MM.1S (cell line): ENCODE measurements around the gene GATA5.
A peak's percentile ranks its signal among the peaks of the same experiment; 100 is the strongest.

Experiments
- DNase-seq: peaks from one replicate; pipeline ENCODE4 v3.0.0-alpha.2; 2015
- H2AFZ ChIP-seq: fragments of 300-600 bp; sonication (generic); 2 replicates; pipeline ENCODE4 v1.6.0; 2016; ENCODE audit warnings: antibody characterized with exemption, low read length
- H3F3A ChIP-seq: fragments of 300-600 bp; sonication (generic); 2 replicates; pipeline ENCODE4 v1.6.1; 2016; ENCODE audit warnings: mild to moderate bottlenecking, antibody characterized with exemption, low read length, moderate library complexity, mixed read lengths; ENCODE audit not compliant: insufficient read depth
- H3K27ac ChIP-seq: fragments of 300-600 bp; sonication (generic); 2 replicates; pipeline ENCODE4 v1.5.1; 2016; ENCODE audit warnings: mild to moderate bottlenecking, low read length
- H3K27me3 ChIP-seq: fragments of 300-600 bp; sonication (generic); replicated peaks from 2 replicates; pipeline ENCODE4 v1.6.0; 2016; ENCODE audit warnings: low read length; ENCODE audit not compliant: insufficient read depth
- H3K36me3 ChIP-seq: fragments of 300-600 bp; sonication (generic); replicated peaks from 2 replicates; pipeline ENCODE4 v1.6.1; 2016; ENCODE audit warnings: mild to moderate bottlenecking, low read length, mixed read lengths; ENCODE audit not compliant: insufficient read depth
- H3K4me1 ChIP-seq: fragments of 300-600 bp; sonication (generic); 2 replicates; pipeline ENCODE4 v1.6.1; 2016; ENCODE audit warnings: low read length, mixed read lengths
- H3K4me2 ChIP-seq: fragments of 300-600 bp; sonication (generic); 2 replicates; pipeline ENCODE4 v1.6.0; 2016; ENCODE audit warnings: low read depth, low read length
- H3K4me3 ChIP-seq: fragments of 300-600 bp; sonication (generic); 2 replicates; pipeline ENCODE4 v1.5.1; 2016; ENCODE audit warnings: low read length, mixed read lengths
- H3K79me2 ChIP-seq: fragments of 300-600 bp; sonication (generic); 2 replicates; pipeline ENCODE4 v1.6.1; 2016; ENCODE audit warnings: mixed run types, low read length, mixed read lengths
- H3K9ac ChIP-seq: fragments of 300-600 bp; sonication (generic); 2 replicates; pipeline ENCODE4 v1.6.1; 2016; ENCODE audit warnings: low read length, mixed read lengths
- H3K9me2 ChIP-seq: fragments of 300-600 bp; sonication (generic); replicated peaks from 2 replicates; pipeline ENCODE4 v1.6.1; 2016; ENCODE audit warnings: mild to moderate bottlenecking, low read length, mixed read lengths; ENCODE audit not compliant: insufficient read depth
- H3K9me3 ChIP-seq: fragments of 300-600 bp; sonication (generic); replicated peaks from 2 replicates; pipeline ENCODE4 v1.6.1; 2016; ENCODE audit warnings: mild to moderate bottlenecking, low read length, mixed read lengths; ENCODE audit not compliant: insufficient read depth
- H4K20me1 ChIP-seq: fragments of 300-600 bp; sonication (generic); 2 replicates; pipeline ENCODE4 v1.6.1; 2016; ENCODE audit warnings: mild to moderate bottlenecking, low read length, moderate library complexity, mixed read lengths; ENCODE audit not compliant: insufficient read depth
- CTCF ChIP-seq: fragments of 300-600 bp; sonication (generic); IDR thresholded peaks from 2 replicates; pipeline ENCODE4 v1.5.1; 2016; ENCODE audit warnings: antibody characterized with exemption, low read length, mixed read lengths
- EZH2 ChIP-seq: fragments of 300-600 bp; sonication (generic); optimal IDR thresholded peaks from 2 replicates; pipeline ENCODE3; 2017; ENCODE audit warnings: low read depth, mild to moderate bottlenecking, antibody characterized with exemption, low read length, mixed read lengths
- EZH2phosphoT487 ChIP-seq: fragments of 300-600 bp; sonication (generic); IDR thresholded peaks from 2 replicates; pipeline ENCODE4 v1.6.1; 2018; ENCODE audit warnings: antibody characterized with exemption, low read length

Gene GATA5

DNA sequence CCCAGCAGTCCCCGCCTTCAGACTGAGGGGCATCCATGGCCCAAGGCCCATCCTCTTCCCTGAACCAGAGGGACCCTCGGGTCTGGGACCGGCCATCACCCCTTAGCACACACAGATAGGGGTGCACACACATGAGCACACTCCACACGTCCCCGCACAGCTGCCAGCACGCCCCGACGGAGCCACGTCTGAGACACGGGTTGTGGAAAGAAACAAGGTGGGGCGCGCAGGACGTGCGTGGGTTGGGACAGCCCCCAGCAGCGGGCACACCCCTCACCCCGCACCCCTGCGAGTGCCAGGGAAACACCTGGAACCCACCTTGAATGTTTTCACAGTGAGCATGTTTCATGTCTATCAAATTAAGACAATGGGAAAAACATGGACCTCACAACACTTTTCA lies 6.4 kb downstream of the GATA5 start:
- H2AFZ ChIP-seq, result no peak overlapping the region
- no peak overlapping the region for H3K4me3 ChIP-seq
- no peak for TF ChIP-seq CTCF
- TF ChIP-seq EZH2, result peak; percentile 4
- no peak for TF ChIP-seq EZH2phosphoT487
- H3K9ac ChIP-seq, result no peak overlapping the region
- no peak overlapping the region for H3K27ac ChIP-seq
- H3K9me3 ChIP-seq, result no peaks in the 10 kb centered on the region
- no peaks in the 10 kb centered on the region for H3K79me2 ChIP-seq
- no peak overlapping the region for H3K4me2 ChIP-seq
- H3K9me2 ChIP-seq, result no peaks in the 10 kb centered on the region
- no peaks in the 10 kb centered on the region for H3K4me1 ChIP-seq
- H4K20me1 ChIP-seq, result no peaks in the 10 kb centered on the region
- H3K27me3 ChIP-seq, result peaks cover 97% of the 10 kb centered on the region
- no peak for DNase-seq
- H3K36me3 ChIP-seq, result no peaks in the 10 kb centered on the region
- H3F3A ChIP-seq, result no peaks in the 10 kb centered on the region

DNA sequence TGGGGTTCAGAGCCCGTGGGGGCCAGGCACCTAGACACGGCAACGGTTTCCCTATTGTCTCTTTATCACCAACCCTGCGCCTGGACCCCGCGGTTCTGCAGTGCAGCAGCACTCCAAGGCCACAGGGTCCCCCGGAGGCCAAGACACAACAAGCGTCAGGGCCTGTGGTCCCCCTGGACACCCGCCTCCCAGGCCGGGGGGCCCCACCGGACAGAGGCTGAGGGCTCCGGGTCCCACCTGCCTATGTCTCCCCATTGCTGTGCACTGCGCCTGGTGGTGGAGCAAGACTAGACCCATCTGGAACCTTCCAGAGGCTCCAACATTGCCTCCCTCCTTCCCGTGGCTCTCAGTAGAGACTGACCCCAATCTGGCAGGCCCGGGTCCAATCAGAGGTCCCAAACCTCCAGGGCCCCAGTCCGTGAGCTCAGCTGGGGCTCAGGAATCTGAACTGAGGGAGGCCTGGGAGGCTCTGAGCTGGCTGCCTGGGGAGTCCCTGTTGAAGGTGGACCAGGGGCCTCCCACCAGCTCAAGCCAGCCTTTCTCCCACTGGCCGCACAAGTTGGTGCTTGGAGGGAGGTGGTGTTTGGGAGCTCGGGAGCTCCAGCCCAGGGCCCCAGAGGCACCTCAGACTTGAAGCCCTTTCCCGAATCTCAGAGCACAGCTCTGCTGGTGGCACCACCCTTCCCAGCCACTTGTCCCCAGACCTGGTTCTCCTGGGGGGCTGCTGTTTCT lies 8.8 kb downstream of the GATA5 start:
- no peak overlapping the region for H2AFZ ChIP-seq
- TF ChIP-seq CTCF (no peak), EZH2 (no peak), EZH2phosphoT487 (no peak)
- H3K9ac ChIP-seq, result no peak overlapping the region
- H3K4me2 ChIP-seq, result no peak overlapping the region
- no peaks in the 10 kb centered on the region for H4K20me1 ChIP-seq
- H3K27ac ChIP-seq, result no peak overlapping the region
- peaks cover 97% of the 10 kb centered on the region for H3K27me3 ChIP-seq
- H3K9me2 ChIP-seq, result no peaks in the 10 kb centered on the region
- no peak for DNase-seq
- no peaks in the 10 kb centered on the region for H3K36me3 ChIP-seq
- no peaks in the 10 kb centered on the region for H3K79me2 ChIP-seq
- no peaks in the 10 kb centered on the region for H3K4me1 ChIP-seq
- no peak overlapping the region for H3K4me3 ChIP-seq
- no peaks in the 10 kb centered on the region for H3K9me3 ChIP-seq
- no peaks in the 10 kb centered on the region for H3F3A ChIP-seq

DNA sequence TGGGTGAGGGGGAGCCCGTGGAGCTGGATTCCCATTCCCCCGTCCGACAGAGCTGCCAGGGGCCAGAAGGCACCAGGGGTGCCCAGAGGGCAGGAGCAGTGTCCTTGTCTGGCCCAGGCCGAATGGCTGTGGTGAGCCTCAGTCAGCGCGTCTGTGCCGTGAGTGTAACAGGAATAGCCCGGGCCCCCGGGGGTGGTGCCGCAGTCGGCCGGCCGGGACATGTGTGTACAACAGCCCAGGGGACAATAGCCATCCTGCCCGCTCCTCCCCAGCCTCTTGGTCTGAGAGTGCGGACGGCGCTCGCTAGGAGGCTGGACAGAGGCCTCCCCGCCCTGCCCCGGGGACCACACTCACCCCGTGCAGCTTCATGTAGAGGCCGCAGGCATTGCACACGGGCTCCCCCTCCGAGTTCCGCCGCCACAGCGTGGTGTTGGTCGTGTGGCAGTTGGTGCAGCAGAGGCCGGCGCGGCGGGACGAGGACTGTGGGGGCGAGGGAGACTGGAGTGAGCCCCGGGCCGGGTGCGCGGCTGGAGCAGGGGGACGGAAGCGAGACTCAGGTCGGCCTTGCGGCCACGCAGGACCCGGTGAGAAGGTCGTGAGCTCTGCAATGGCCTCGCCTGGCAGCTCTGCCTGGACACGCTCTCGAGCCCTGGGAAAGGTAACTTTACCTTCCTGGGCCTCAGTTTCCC lies 9.6 kb downstream of the GATA5 start:
- H3K4me3 ChIP-seq, result no peak overlapping the region
- H2AFZ ChIP-seq, result no peak overlapping the region
- TF ChIP-seq EZH2, result no peak
- no peak for TF ChIP-seq EZH2phosphoT487
- TF ChIP-seq CTCF, result no peak
- H3K36me3 ChIP-seq, result no peaks in the 10 kb centered on the region
- no peaks in the 10 kb centered on the region for H3K9me3 ChIP-seq
- no peak overlapping the region for H3K9ac ChIP-seq
- no peaks in the 10 kb centered on the region for H3F3A ChIP-seq
- no peak overlapping the region for H3K27ac ChIP-seq
- H3K79me2 ChIP-seq, result no peaks in the 10 kb centered on the region
- H3K4me2 ChIP-seq, result no peak overlapping the region
- DNase-seq, result no peak
- H3K4me1 ChIP-seq, result no peaks in the 10 kb centered on the region
- no peaks in the 10 kb centered on the region for H4K20me1 ChIP-seq
- no peaks in the 10 kb centered on the region for H3K9me2 ChIP-seq
- peaks cover 99% of the 10 kb centered on the region for H3K27me3 ChIP-seq
